Neural cell (in vitro differentiated cells): ENCODE measurements around the gene BMP7.

Experiments used
- CTCF ChIP-seq: fragments of 450-650 bp; IDR thresholded peaks from 2 replicates; pipeline ENCODE4 v1.5.1; 2014; ENCODE audit warnings: antibody characterized with exemption, mild to moderate bottlenecking, moderate library complexity; ENCODE audit not compliant: poor library complexity, severe bottlenecking
- EP300 ChIP-seq: fragments of 450-650 bp; conservative IDR thresholded peaks from 2 replicates; pipeline ENCODE4 v1.6.1; 2014; ENCODE audit warnings: antibody characterized with exemption, mild to moderate bottlenecking, moderate library complexity; ENCODE audit not compliant: poor library complexity, severe bottlenecking
- EZH2 ChIP-seq: fragments of 200-600, 300-800 bp; shearing (Covaris generic), sonication (generic); IDR thresholded peaks from 2 replicates; pipeline ENCODE4 v1.6.1; 2014; ENCODE audit warnings: antibody characterized with exemption, low read length, borderline replicate concordance, mild to moderate bottlenecking; ENCODE audit not compliant: insufficient read depth, poor library complexity, severe bottlenecking
- POLR2AphosphoS5 ChIP-seq: IDR thresholded peaks from 2 replicates; pipeline ENCODE4 v1.6.1; 2012
- RAD21 ChIP-seq: fragments of 450-650 bp; conservative IDR thresholded peaks from 2 replicates; pipeline ENCODE4 v1.6.1; 2014; ENCODE audit warnings: antibody characterized with exemption, mild to moderate bottlenecking, moderate library complexity
- REST ChIP-seq: IDR thresholded peaks from 2 replicates; pipeline ENCODE4 v1.6.1; 2012; ENCODE audit warnings: borderline replicate concordance
- SMC3 ChIP-seq: fragments of 450-650 bp; conservative IDR thresholded peaks from 2 replicates; pipeline ENCODE4 v1.6.1; 2014; ENCODE audit warnings: antibody characterized with exemption, mild to moderate bottlenecking, moderate library complexity; ENCODE audit not compliant: poor library complexity
- TAF1 ChIP-seq: IDR thresholded peaks from 2 replicates; pipeline ENCODE4 v1.6.1; 2012; ENCODE audit warnings: low read depth

- TF ChIP-seq RAD21 (no peak), CTCF (no peak), REST (no peak), EP300 (no peak), TAF1 (no peak), POLR2AphosphoS5 (no peak), SMC3 (no peak), EZH2 (no peak)
These were observed 71.4 kb downstream of the BMP7 start for GRCh38 chr20:57195023-57195422.
